Stimulated activated CD4-positive, alpha-beta T cell treated with anti-CD3 and anti-CD28 coated beads, Interleukin-12 subunit alpha, Interleukin-12 subunit beta, amount 100 ng/mL, for 24 hours (primary cell): Measurements from ENCODE around the gene SAMD13.
"Not testable (repeated sequence)": the region's sequence is repeated elsewhere in the genome, so short reads cannot be mapped to it uniquely, and the experiment has no call there.

ENCODE experiments used
- DNase-seq, 2 experiments: peaks; one replicate each; pipeline ENCODE4 v3.0.0-alpha.2; 2020; ENCODE audit warnings: low read depth in 2 of 2

The SAMD13 gene

DNA sequence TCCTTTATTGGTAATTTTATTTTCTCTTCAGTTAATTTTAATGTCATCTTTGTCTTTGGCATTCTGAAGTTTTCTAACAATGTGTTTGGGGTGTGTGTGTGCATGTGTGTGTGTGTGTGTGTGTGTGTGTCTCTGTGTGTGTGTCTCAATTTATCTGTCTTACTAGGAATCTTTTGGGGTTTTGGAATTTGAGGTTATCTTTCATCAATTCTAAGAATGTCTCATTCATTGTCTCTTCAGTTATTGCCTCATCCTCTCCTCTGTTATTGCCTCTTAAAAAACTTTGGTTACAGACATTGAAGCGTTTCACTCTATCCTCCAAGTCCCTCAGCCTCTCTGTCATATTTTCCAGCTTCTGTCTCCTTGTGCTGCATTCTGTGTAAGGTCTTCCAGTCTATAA, 18.1 kb upstream of the SAMD13 start:
- no peak for DNase-seq

- DNase-seq = no peak
Observed at GRCh38 chr1:84286071-84286470, 15.4 kb upstream of the SAMD13 start.

DNA sequence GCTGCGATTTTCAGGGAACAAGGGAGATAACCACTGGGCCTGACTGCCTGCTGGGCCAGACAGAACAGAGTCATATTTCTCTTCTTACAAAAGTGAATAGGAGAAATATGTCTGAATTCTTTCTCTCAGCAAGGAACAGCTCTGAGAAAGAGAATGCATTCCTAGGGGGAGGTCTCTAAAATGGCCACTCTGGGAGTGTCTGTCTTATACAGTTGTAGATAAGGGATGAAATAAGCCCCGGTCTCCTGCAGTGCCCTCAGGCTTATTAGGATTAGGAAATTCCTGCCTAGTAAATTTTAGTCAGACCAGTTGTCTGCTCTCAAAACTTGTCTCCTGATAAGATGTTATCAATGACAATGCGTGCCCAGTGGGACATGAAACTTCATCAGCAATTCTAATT, 14.1 kb upstream of the SAMD13 start:
- not testable (repeated sequence) for DNase-seq

DNA sequence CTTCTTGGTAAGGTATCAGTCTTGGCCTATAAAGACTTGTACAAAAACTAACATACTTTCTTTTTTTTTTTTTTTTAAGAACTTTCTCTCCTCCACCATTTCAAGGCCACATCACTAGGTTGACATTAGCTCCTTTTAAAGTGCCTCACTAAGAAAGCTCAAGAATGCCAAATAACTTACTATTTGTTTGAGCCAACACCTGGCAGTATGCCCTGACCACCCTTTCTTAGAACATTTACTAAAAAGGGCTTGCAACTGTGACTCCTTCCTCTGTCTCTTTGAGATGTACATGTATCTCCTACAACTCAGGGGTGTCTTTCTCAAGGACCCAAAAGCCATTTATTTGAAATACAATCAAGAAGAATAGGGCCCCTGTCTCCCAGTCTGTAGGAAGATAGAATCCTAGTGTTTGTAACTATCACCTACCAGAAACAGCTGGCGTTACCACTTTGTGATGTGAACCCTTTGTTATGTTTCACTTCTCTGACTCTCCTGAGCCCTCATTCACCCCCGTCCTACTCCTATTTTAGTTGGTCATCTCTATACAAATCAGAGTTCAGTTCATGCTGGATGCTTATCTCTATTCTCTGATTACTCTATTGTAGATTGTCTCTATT, 12.2 kb upstream of the SAMD13 start:
- no peak for DNase-seq

GRCh38 chr1:84291882-84292655, 9.4 kb upstream of the SAMD13 start:
- DNase-seq = no peak

GRCh38 chr1:84293766-84294165, 7.7 kb upstream of the SAMD13 start:
- DNase-seq = no peak

DNA sequence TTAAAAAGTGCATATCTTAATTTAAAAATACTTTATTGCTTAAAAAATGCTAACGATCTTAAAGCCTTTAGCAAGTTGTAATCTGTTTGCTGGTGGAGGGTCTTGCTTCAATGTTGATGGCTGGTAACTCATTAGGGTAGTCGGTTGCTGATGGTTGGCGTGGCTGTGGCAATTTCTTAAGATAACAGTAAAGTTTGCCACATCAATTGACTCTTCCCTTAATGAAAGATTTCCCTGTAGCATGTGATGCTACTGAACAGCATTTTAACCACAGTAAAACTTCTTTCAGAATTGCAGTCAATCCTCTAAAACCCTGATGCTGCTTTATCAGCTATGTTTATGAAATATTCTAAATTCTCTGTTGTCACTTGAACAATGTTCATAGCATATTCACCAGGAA, 6.8 kb upstream of the SAMD13 start:
- no peak for DNase-seq

- DNase-seq = no peak
Observed at GRCh38 chr1:84297546-84298244, 3.8 kb upstream of the SAMD13 start.

- peak in 1 of 2 experiments; percentile 29 for DNase-seq
Observed at GRCh38 chr1:84298328-84298683, 3.2 kb upstream of the SAMD13 start.

DNA sequence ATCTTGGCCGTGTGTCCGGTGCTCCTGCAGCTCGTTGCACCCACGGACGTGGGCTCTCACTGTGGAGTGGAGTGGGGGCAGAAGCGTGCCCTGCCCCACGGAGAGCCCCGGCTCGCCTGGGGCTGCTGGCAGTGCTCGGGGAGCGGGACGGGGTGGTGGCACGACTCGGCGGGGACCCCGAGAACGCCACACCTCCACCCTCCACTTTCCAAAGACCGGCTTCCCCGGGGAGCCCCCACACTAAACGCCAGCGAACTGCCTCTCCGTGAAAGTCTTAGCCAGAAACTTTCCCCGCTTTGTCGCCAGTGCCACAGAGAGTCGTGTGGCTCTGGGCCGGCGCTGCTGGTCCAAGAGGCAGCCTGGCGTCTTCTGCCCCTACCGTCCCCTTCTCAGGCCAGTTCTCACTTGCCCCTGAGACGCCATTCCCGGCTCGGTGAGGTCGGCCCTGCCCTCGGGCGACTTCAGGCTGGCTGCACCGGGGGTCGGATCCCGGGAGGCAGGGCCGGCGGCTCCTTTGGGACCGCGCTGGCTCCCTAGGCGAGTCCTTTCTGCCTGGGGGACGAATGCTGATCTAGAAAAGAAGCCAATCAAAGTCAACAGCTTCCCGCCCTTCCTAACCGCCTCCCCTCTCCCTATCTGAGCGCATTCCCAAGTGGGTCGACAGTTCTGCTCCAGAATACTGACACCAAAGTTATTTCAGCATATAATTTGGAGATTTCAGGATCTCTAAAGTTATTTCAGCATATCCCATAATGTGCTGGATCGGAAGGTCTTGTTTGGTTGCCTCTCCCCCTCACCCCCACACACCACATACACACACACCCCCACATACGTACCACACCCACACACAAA, 2.6 kb upstream of the SAMD13 start:
- DNase-seq = peak; percentile 4 to 21

- DNase-seq = no peak
Observed at GRCh38 chr1:84299536-84300170, 1.9 kb upstream of the SAMD13 start.

GRCh38 chr1:84300501-84300900, 1.0 kb upstream of the SAMD13 start:
- DNase-seq = no peak

DNA sequence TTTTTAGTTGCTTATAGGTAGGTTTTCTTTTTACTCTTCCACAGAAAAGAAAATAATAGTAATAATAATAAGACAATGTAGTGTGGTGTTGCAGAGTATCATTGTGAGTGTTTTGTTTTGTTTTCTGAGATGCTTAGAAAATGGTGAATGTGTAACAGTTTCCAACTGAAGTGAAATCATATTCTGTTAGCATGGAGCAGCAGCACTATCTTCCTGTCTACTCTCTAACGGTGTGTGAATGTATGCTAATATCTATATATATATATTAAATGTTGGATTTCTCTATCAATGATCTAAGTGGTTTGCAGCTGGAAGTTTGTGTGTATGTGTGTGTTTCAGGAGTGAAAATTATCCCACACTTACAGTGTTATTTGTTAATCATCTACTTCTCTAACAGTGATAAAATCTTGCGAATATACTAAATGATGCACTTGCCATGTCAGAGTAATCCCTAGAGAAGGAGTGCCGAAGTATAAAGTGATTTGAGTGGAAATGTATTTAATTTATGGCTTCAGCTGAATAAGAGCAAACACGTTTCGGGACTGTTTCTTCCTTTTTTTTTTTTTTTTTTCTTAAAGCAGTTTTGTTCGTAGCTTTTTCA, 377 bp downstream of the SAMD13 start:
- DNase-seq = no peak

- DNase-seq = no peak
Observed at GRCh38 chr1:84303314-84303830, 1.9 kb downstream of the SAMD13 start.

DNA sequence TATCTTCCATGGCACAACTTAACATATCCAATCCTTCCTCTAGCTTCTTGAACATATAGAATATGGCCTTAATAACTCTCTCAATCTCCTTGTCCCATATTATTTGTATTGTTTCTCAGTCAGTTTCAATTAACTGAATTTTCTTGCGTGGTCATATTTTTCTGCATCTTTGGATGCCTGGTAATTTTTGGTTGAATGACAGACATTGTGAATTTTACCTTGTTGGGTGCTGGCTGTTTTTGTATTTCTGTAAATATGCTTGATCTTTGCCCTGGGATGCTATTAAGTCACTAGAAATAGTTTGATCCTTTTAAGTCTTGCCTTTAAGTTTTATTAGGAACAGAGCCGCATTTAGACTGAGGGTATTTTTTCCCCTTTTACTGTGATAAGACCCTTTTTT, 5.9 kb downstream of the SAMD13 start:
- no peak for DNase-seq

- DNase-seq = no peak
Observed at GRCh38 chr1:84311296-84311695, 9.8 kb downstream of the SAMD13 start.

DNA sequence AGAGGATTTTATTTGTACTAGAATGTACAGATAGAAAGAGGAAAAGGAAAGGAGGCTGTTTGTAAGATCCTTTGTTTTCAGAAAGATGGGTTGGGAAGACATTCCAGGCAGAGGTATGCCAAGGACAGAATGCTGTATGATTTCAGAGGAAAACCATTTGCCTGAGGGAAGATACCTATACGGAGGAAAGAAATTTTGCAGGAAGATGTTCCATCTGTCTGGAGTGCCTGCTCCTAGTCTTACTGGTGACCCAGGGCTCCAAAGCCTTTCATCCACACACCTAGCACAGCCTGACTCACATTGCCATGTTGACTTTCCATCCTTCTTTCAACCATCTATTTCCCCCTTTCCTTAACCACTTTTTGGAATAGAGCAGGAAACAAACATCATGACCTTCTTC, 18.2 kb downstream of the SAMD13 start:
- no peak for DNase-seq

DNA sequence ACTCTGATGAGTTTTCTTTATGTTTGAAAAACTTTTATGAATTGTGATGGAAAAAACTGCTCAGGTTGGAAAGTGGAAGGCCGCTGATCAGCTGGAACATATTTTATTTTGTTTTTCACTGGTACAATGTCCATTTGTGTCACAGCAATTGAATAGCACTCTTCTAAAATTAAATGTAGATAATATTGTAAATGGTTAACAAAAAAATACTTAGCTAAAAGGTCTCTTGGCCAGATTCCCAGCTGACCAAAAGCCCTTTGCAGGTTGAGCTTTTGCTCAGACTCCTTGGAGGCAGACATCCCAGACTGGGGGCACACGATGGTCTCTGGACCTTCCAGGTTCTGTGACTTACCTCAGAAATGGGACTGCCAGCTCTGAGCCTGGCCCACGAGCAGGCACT, 26.3 kb downstream of the SAMD13 start:
- DNase-seq = no peak

GRCh38 chr1:84330125-84330984, 28.8 kb downstream of the SAMD13 start:
- DNase-seq = no peak

DNA sequence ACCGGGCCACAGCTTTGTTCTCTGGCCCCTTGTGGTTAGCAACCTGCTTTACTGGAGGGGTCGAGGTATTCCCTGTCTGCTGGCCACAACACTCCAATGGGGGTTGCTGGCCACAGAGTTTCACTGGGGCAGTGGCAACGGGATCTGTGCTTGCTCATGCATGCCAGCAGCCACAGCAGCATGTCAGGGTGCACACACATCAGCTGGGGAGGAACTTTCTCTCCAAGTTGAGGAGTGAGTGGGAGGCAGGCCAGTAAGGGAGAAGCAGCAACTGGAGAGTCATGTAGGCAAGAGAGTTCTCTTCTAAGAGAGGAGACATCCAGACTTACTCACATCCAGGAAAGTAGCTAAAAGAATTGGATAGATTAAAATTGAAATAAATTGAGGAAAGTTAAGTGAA, 38.0 kb downstream of the SAMD13 start:
- DNase-seq = no peak
